AG10803 (cell line): ENCODE results near the gene NSMCE1.

ENCODE experiments used
- DNase-seq: peaks from one replicate; pipeline ENCODE4 v3.0.0; 2010; ENCODE audit warnings: low read depth
- H3K4me3 ChIP-seq: 2 replicates; pipeline ENCODE4 v1.5.1; 2011; ENCODE audit warnings: mild to moderate bottlenecking, low read length, control low read depth
- CTCF ChIP-seq: conservative IDR thresholded peaks from 2 replicates; pipeline ENCODE4 v1.5.1; 2011; ENCODE audit warnings: mild to moderate bottlenecking, low read length, control low read depth, inconsistent platforms

The NSMCE1 gene

GRCh38 chr16:27179500-27180072 lies 89.0 kb downstream of the NSMCE1 start:
- peak; percentile 85 for TF ChIP-seq CTCF
- no peak overlapping the region for H3K4me3 ChIP-seq
- DNase-seq: peak; percentile 62

- no peak for TF ChIP-seq CTCF
- H3K4me3 ChIP-seq: no peak overlapping the region
- peak; percentile 80 for DNase-seq
Measured at GRCh38 chr16:27177031-27177774, 91.4 kb downstream of the NSMCE1 start.

GRCh38 chr16:27175888-27176287 lies 92.7 kb downstream of the NSMCE1 start:
- H3K4me3 ChIP-seq: no peak overlapping the region
- DNase-seq: no peak
- no peak for TF ChIP-seq CTCF
